ENCODE data around the gene DYNC2LI1.

The DYNC2LI1 gene

DNA sequence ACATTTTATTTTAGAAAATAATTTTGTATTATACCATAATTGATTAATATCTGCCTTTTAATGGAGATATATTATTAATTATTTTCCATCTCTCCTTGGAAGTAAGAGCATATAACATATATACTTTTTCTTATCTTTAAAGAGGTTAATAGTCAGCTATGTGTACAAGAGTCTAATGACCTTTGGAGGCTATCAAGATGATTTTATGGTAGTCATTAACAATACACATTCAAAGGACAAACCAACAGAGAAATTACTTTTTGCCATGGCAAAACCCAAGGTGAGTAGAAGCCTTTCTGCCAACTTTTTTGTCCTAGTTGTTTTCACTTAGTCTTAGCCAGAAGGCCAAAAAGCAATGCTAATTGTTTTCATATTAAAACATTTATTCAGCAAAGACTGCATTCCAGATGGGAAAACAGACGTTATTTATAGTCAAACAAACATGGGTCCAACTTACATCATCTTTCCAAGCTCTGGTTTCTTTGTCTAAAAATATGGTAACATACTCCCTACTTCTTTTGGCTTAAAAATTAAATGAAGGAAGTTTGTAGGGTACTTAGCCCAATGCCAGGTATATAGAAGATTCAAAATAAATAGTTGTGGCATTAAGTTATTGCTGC is 9.6 kb upstream of the DYNC2LI1 start:
- DNase-seq: no peak

GRCh38 chr2:43766006-43766405 is 7.8 kb upstream of the DYNC2LI1 start:
- no peak for DNase-seq

- DNase-seq: no peak
Observed at GRCh38 chr2:43774617-43775016, 778 bp downstream of the DYNC2LI1 start.

- no peak for DNase-seq
Observed at GRCh38 chr2:43776324-43776723, 2.5 kb downstream of the DYNC2LI1 start.

- no peak for DNase-seq
Observed at GRCh38 chr2:43777306-43777926, 3.6 kb downstream of the DYNC2LI1 start.

GRCh38 chr2:43778233-43778632 is 4.4 kb downstream of the DYNC2LI1 start:
- DNase-seq: no peak

DNA sequence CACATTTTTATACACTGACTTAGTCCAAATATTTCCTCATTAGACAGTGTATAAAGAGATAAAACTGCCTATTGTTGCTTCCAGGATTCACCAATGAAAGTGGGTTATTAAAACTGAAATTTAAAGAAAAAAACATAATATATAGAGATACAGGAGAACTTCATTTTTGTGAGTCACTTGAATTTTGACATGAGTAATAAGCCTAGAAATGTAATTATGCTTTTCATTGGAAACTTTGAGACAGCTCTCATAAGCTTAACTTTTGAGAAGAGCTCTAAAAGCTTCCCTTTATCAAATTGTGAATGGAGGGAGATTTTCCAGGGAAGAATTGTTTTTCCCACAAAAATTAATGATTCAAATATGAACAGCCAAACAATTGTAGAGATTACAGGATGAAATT is 14.1 kb downstream of the DYNC2LI1 start:
- no peak for DNase-seq

- DNase-seq: no peak
Observed at GRCh38 chr2:43788646-43789045, 14.8 kb downstream of the DYNC2LI1 start.

DNA sequence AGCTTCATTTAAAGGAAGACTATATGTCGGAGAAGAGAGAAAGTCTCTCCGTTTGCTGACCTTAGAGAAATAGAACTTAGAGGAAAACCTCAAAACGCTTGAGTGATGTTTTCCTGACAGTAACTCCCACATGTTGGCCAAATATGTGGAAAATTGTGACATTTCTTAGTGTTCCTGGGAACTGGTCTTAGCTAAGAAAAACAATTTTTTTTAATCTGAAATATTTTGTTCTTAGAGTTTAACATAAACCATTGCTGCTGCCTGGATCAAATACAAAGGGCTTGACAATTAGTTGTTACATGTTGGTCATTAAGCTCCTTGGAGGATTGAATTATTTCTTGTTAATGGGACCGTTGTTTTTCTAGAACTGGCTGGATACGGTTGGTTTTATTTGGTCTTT is 16.3 kb downstream of the DYNC2LI1 start:
- DNase-seq: no peak

- DNase-seq: no peak
Observed at GRCh38 chr2:43791035-43791765, 17.4 kb downstream of the DYNC2LI1 start.

- DNase-seq: no peak
Observed at GRCh38 chr2:43792653-43793052, 18.8 kb downstream of the DYNC2LI1 start.

- DNase-seq: no peak
Observed at GRCh38 chr2:43794956-43795355, 21.1 kb downstream of the DYNC2LI1 start.

DNA sequence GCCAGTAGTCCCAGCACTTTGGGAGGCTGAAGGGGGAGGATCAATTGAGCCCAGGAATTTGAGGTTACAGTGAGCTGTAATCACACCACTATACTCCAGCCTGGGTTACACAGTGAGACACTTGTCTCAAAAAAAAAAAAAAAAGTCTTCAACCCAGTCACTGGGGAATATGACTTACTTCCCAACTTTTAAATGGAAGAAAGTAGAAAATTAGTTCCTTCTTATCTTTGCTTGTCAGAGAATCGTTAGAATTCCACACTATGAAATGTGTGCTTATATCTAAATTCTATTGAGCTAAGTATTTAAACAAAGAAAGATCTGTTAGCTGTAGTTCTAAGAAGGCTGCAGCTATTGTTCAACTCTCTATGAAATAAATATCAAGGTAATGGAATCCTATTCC is 22.4 kb downstream of the DYNC2LI1 start:
- no peak for DNase-seq

GRCh38 chr2:43798300-43798699 is 24.5 kb downstream of the DYNC2LI1 start:
- DNase-seq: no peak

- no peak for DNase-seq
Observed at GRCh38 chr2:43800894-43801293, 27.1 kb downstream of the DYNC2LI1 start.

DNA sequence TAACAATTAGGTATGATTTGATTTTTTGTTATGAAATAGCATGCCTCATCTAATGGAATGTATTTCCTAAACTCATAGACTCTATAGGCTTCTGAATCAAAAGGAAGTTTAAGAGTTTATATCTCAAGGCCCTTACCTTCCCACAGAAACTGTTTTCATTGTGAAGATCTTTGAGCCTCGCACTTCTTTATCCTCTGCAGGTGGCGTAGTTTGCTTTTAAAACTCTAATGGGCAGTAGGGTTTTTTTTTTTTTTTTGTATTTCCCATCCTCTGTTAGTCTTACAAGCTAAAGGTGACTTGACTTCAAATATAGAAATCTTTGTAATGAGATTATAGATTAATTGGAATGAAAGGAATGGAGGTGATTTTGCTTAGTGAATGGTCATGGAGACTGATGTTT is 28.3 kb downstream of the DYNC2LI1 start:
- no peak for DNase-seq

GRCh38 chr2:43803113-43803512 is 29.3 kb downstream of the DYNC2LI1 start:
- no peak for DNase-seq

- DNase-seq: no peak
Observed at GRCh38 chr2:43806719-43807031, 32.8 kb downstream of the DYNC2LI1 start.

- DNase-seq: no peak
Observed at GRCh38 chr2:43810452-43810851, 36.6 kb downstream of the DYNC2LI1 start.

DNA sequence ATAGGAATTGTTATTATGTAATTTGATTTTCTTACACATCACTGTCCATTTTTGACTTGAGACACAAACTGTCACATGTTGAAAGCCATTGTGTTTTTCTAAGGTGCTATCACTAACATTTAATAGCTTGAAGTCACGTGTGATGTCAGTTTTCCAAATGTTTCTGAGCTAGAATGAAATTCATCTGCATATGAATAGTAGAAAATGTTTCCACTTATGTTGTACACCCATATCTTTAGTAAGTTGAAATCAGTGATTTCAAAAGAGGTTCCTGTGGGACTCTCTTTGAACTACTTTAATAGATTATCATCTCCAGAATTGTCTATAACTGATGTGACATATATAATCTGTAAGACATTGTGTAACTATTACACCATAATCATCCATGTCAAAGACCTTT is 37.0 kb downstream of the DYNC2LI1 start:
- no peak for DNase-seq

DNA sequence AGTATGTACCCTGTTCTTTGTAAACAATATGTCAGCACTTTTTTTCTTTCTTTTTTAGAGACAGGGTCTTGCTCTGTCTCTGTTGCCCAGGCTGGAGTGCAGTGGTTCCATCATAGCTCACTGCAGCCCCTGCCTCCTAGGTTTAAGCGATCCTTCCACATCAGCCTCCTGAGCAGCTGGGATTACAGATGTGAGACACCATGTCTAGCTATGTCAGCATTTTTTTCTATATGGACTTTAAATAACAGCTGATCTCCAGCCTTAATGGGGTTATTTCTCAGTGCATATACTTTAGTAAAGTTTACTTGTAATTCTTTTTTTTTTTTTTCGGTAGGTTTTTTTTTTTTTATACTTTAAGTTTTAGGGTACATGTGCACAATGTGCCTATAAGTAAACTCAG is 38.2 kb downstream of the DYNC2LI1 start:
- no peak for DNase-seq

- DNase-seq: no peak
Observed at GRCh38 chr2:43812947-43813346, 39.1 kb downstream of the DYNC2LI1 start.

DNA sequence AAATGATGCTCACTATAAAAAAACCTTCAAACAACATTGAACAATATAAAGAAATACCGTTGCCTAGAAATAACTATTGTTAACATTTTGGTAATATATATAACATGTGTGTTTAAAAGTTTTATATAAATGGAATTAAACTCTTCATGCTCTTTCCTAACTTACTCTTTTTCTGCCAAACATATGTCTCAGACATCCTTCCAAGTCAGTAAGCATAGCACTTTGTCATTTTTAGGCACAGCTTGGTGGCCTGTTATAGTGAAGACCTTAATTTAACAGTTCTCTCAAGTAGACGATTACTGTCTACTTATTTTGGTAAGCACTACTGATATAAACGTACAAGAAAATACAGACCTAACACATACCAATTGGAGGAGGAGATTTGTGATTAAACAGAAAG is 40.9 kb downstream of the DYNC2LI1 start:
- no peak for DNase-seq

GRCh38 chr2:43818761-43819160 is 44.9 kb downstream of the DYNC2LI1 start:
- DNase-seq: no peak
